HEK293 (cell line): ENCODE results near the gene SLC7A10.
A peak's percentile ranks its signal among the peaks of the same experiment; 100 is the strongest.

Experiments used
- ELK4 ChIP-seq: IDR thresholded peaks from 2 replicates; pipeline ENCODE4 v1.6.1; 2011; ENCODE audit warnings: mild to moderate bottlenecking, low read depth, low read length, borderline replicate concordance
- GLIS1 ChIP-seq: fragments of 450-650 bp; formaldehyde crosslinking; IDR thresholded peaks from 2 replicates; pipeline ENCODE4 v1.5.1; 2016; ENCODE audit warnings: missing biosample characterization, missing genetic modification characterization
- KLF17 ChIP-seq: fragments of 450-650 bp; formaldehyde crosslinking; IDR thresholded peaks from 2 replicates; pipeline ENCODE4 v1.5.1; 2016; ENCODE audit warnings: missing biosample characterization, missing genetic modification characterization
- KLF7 ChIP-seq: fragments of 450-650 bp; formaldehyde crosslinking; IDR thresholded peaks from 2 replicates; pipeline ENCODE4 v1.5.1; 2016; ENCODE audit warnings: missing biosample characterization, missing genetic modification characterization, borderline replicate concordance
- MEIS1 ChIP-seq: sonication (generic); formaldehyde crosslinking; IDR thresholded peaks from 2 replicates; pipeline ENCODE4 v1.8.1; 2022; ENCODE audit warnings: missing genetic modification reagents, mild to moderate bottlenecking, borderline replicate concordance
- PATZ1 ChIP-seq: fragments of 450-650 bp; formaldehyde crosslinking; IDR thresholded peaks from 2 replicates; pipeline ENCODE4 v1.5.1; 2016; ENCODE audit warnings: missing biosample characterization, missing genetic modification characterization
- SCRT1 ChIP-seq: fragments of 450-650 bp; formaldehyde crosslinking; IDR thresholded peaks from 2 replicates; pipeline ENCODE4 v1.5.1; 2016; ENCODE audit warnings: missing biosample characterization, missing genetic modification characterization, borderline replicate concordance
- SCRT2 ChIP-seq: fragments of 450-650 bp; formaldehyde crosslinking; IDR thresholded peaks from 2 replicates; pipeline ENCODE4 v1.5.1; 2016; ENCODE audit warnings: missing biosample characterization, missing genetic modification characterization
- ZBTB20 ChIP-seq: fragments of 450-650 bp; formaldehyde crosslinking; IDR thresholded peaks from 2 replicates; pipeline ENCODE4 v1.5.1; 2016; ENCODE audit warnings: missing biosample characterization, missing genetic modification characterization
- ZBTB26 ChIP-seq: fragments of 450-650 bp; formaldehyde crosslinking; optimal IDR thresholded peaks from 2 replicates; pipeline ENCODE3; 2016; ENCODE audit warnings: missing biosample characterization, mild to moderate bottlenecking, missing genetic modification characterization
- ZFP37 ChIP-seq: fragments of 450-650 bp; formaldehyde crosslinking; IDR thresholded peaks from 2 replicates; pipeline ENCODE4 v1.5.1; 2016; ENCODE audit warnings: missing biosample characterization, missing genetic modification characterization
- ZNF10 ChIP-seq: fragments of 450-650 bp; formaldehyde crosslinking; IDR thresholded peaks from 2 replicates; pipeline ENCODE4 v1.5.1; 2017; ENCODE audit warnings: missing biosample characterization, missing genetic modification characterization
- ZNF114 ChIP-seq: fragments of 450-650 bp; formaldehyde crosslinking; IDR thresholded peaks from 2 replicates; pipeline ENCODE4 v1.5.0; 2017; ENCODE audit warnings: missing biosample characterization, missing genetic modification characterization
- ZNF157 ChIP-seq: fragments of 450-650 bp; formaldehyde crosslinking; IDR thresholded peaks from 2 replicates; pipeline ENCODE4 v1.5.1; 2016; ENCODE audit warnings: missing biosample characterization, missing genetic modification characterization
- ZNF169 ChIP-seq: fragments of 450-650 bp; formaldehyde crosslinking; IDR thresholded peaks from 2 replicates; pipeline ENCODE4 v1.5.1; 2016; ENCODE audit warnings: missing biosample characterization, missing genetic modification characterization
- ZNF175 ChIP-seq: fragments of 450-650 bp; formaldehyde crosslinking; IDR thresholded peaks from 2 replicates; pipeline ENCODE4 v1.5.1; 2016; ENCODE audit warnings: missing biosample characterization, missing genetic modification characterization
- ZNF214 ChIP-seq: fragments of 450-650 bp; formaldehyde crosslinking; IDR thresholded peaks from 2 replicates; pipeline ENCODE4 v1.5.1; 2017; ENCODE audit warnings: missing biosample characterization, mild to moderate bottlenecking, missing genetic modification characterization, borderline replicate concordance
- ZNF239 ChIP-seq: fragments of 450-650 bp; formaldehyde crosslinking; IDR thresholded peaks from 2 replicates; pipeline ENCODE4 v1.5.1; 2016; ENCODE audit warnings: missing biosample characterization, missing genetic modification characterization
- ZNF37A ChIP-seq: fragments of 450-650 bp; IDR thresholded peaks from 2 replicates; pipeline ENCODE4 v1.5.1; 2018; ENCODE audit warnings: missing biosample characterization, missing genetic modification characterization
- ZNF404 ChIP-seq: fragments of 450-650 bp; formaldehyde crosslinking; IDR thresholded peaks from 2 replicates; pipeline ENCODE4 v1.5.1; 2017; ENCODE audit warnings: missing biosample characterization, missing genetic modification characterization
- ZNF449 ChIP-seq: fragments of 450-650 bp; formaldehyde crosslinking; IDR thresholded peaks from 2 replicates; pipeline ENCODE4 v1.5.1; 2017; ENCODE audit warnings: missing biosample characterization, mild to moderate bottlenecking, missing genetic modification characterization, moderate library complexity
- ZNF48 ChIP-seq: fragments of 450-650 bp; formaldehyde crosslinking; IDR thresholded peaks from 2 replicates; pipeline ENCODE4 v1.5.1; 2016; ENCODE audit warnings: missing biosample characterization, missing genetic modification characterization
- ZNF544 ChIP-seq: fragments of 450-650 bp; formaldehyde crosslinking; IDR thresholded peaks from 2 replicates; pipeline ENCODE4 v1.5.0; 2017; ENCODE audit warnings: missing biosample characterization, missing genetic modification characterization
- ZNF610 ChIP-seq: fragments of 450-650 bp; formaldehyde crosslinking; IDR thresholded peaks from 2 replicates; pipeline ENCODE4 v1.5.1; 2016; ENCODE audit warnings: missing biosample characterization, missing genetic modification characterization, borderline replicate concordance
- ZNF660 ChIP-seq: fragments of 450-650 bp; IDR thresholded peaks from 2 replicates; pipeline ENCODE4 v1.5.1; 2018; ENCODE audit warnings: missing biosample characterization, mild to moderate bottlenecking, missing genetic modification characterization
- ZNF792 ChIP-seq: fragments of 450-650 bp; formaldehyde crosslinking; IDR thresholded peaks from 2 replicates; pipeline ENCODE4 v1.5.1; 2016; ENCODE audit warnings: missing biosample characterization, missing genetic modification characterization
- ZNF837 ChIP-seq: fragments of 450-650 bp; formaldehyde crosslinking; IDR thresholded peaks from 2 replicates; pipeline ENCODE4 v1.5.1; 2016; ENCODE audit warnings: missing biosample characterization, missing genetic modification characterization
- ZSCAN18 ChIP-seq: fragments of 450-650 bp; formaldehyde crosslinking; IDR thresholded peaks from 2 replicates; pipeline ENCODE4 v1.5.1; 2016; ENCODE audit warnings: missing biosample characterization, missing genetic modification characterization
- ZSCAN30 ChIP-seq: fragments of 450-650 bp; IDR thresholded peaks from 2 replicates; pipeline ENCODE4 v1.5.1; 2018; ENCODE audit warnings: missing biosample characterization, mild to moderate bottlenecking, missing genetic modification characterization, moderate library complexity
- ZSCAN5A ChIP-seq: fragments of 450-650 bp; formaldehyde crosslinking; IDR thresholded peaks from 2 replicates; pipeline ENCODE4 v1.5.1; 2016; ENCODE audit warnings: missing biosample characterization, missing genetic modification characterization
- ZXDB ChIP-seq: fragments of 450-650 bp; formaldehyde crosslinking; IDR thresholded peaks from 2 replicates; pipeline ENCODE4 v1.5.1; 2016; ENCODE audit warnings: missing biosample characterization, missing genetic modification characterization

The SLC7A10 gene

GRCh38 chr19:33194886-33195644 lies 30.6 kb downstream of the SLC7A10 start (continued):
- TF ChIP-seq ZNF544 (no peak), ZNF660 (tag by site-specific recombination) (peak; percentile 37), MEIS1 (CRISPR knock-in tag) (no peak), ZBTB20 (tag by site-specific recombination) (peak; percentile 99), ZNF48 (tag by site-specific recombination) (no peak), ZNF157 (tag by site-specific recombination) (no peak), KLF7 (tag by site-specific recombination) (0 out of 2 replicates have a peak, but pooled peaks have one; percentile 15), ZNF169 (tag by site-specific recombination) (no peak), ZNF610 (no peak), ZNF175 (tag by site-specific recombination) (no peak), PATZ1 (tag by site-specific recombination) (no peak; the same call in none of the 2 replicates), ZSCAN30 (tag by site-specific recombination) (peak; percentile 62), ZNF214 (no peak), ZNF37A (tag by site-specific recombination) (peak; percentile 71; the same call in 1 of the 2 replicates), ZXDB (tag by site-specific recombination) (peak; percentile 25; the same call in 1 of the 2 replicates), SCRT1 (tag by site-specific recombination) (no peak), ZNF114 (tag by site-specific recombination) (no peak), ZNF404 (tag by site-specific recombination) (no peak), ZSCAN5A (no peak), ZBTB26 (peak; percentile 64), ZFP37 (tag by site-specific recombination) (no peak), ZNF449 (no peak), ZNF837 (tag by site-specific recombination) (no peak), GLIS1 (tag by site-specific recombination) (no peak; the same call in 1 of the 2 replicates), ZNF10 (no peak; the same call in 1 of the 2 replicates), ELK4 (no peak), ZNF239 (tag by site-specific recombination) (no peak), ZSCAN18 (tag by site-specific recombination) (no peak), KLF17 (peak; percentile 8; the same call in 1 of the 2 replicates), SCRT2 (tag by site-specific recombination) (no peak), ZNF792 (tag by site-specific recombination) (no peak)
